IMR-90 (cell line): ENCODE results near the gene PRMT2.

Source experiments
- CHD1 ChIP-seq: IDR thresholded peaks from 2 replicates; pipeline ENCODE4 v1.6.1; 2012; ENCODE audit warnings: low read depth, low read length, improper control_type of control experiment
- CTCF ChIP-seq: conservative IDR thresholded peaks from 2 replicates; pipeline ENCODE4 v1.5.1; 2012; ENCODE audit warnings: mild to moderate bottlenecking, low read depth, low read length, improper control_type of control experiment
- ELK1 ChIP-seq: fragments of 150-350 bp; IDR thresholded peaks from 2 replicates; pipeline ENCODE4 v1.6.1; 2016; ENCODE audit warnings: low read depth, mild to moderate bottlenecking, low read length, moderate library complexity, borderline replicate concordance
- POLR2A ChIP-seq: IDR thresholded peaks from 2 replicates; pipeline ENCODE4 v1.6.1; 2012; ENCODE audit warnings: mild to moderate bottlenecking, low read depth, low read length
- RCOR1 ChIP-seq: IDR thresholded peaks from 2 replicates; pipeline ENCODE4 v1.6.1; 2012; ENCODE audit warnings: mild to moderate bottlenecking, low read length, improper control_type of control experiment; ENCODE audit not compliant: insufficient replicate concordance
- RFX5 ChIP-seq: IDR thresholded peaks from 2 replicates; pipeline ENCODE4 v1.8.0; 2012; ENCODE audit warnings: low read depth, mild to moderate bottlenecking, low read length, moderate library complexity

GRCh38 chr21:46639489-46640386 lies 4.3 kb downstream of the PRMT2 start:
- TF ChIP-seq POLR2A (no peak), CTCF (peak; percentile 40), RFX5 (no peak), RCOR1 (no peak), CHD1 (no peak), ELK1 (no peak)
